SKM-1 treated with dmso at 0.1 percent for 144 hours (cell line): ENCODE data around the gene SIGLEC5.

Source experiments
- DNase-seq: peaks from one replicate; lab custom pipeline; 2025; ENCODE audit not compliant: unreplicated experiment; lab: John Stamatoyannopoulos, UW

SIGLEC5 gene

DNA sequence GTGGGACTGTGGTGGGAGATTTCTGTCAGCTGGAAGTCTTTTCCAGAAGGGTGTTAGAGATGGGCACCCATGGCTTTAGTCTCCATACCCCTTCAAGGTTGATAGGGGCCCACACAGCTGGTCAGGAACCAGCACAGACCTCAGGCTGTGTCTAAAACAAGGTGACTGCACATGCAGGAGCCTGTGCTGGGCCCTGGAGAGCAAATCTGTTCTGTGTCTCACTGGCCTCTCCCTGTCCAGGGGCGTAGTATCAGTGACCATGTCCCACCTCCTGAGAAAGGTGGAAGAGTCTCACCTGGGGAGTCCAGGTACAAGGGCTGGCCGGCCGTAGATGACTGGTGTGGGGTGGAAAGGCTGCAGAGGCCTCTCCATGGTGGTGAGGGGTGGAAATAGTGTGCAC is 39.8 kb downstream of the SIGLEC5 start:
- no peak for DNase-seq

DNA sequence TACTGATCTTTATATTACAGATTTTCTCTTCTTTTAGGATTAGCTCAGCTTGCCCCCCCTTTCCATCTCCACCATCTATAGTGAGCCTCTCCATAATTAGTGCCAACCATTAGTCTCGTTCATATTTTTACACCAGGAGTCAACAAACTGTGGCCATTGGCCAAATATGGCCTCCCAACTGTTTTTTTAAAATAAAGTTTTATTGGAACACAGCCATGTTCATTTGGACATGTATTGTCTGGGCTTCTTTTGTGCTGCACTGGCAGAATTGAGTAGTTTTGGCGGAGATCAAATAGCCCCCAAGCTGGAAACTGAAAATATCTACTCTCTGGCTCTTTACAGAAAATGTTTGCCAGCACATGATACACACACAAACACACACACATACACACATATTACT is 40.7 kb downstream of the SIGLEC5 start:
- no peak for DNase-seq

DNA sequence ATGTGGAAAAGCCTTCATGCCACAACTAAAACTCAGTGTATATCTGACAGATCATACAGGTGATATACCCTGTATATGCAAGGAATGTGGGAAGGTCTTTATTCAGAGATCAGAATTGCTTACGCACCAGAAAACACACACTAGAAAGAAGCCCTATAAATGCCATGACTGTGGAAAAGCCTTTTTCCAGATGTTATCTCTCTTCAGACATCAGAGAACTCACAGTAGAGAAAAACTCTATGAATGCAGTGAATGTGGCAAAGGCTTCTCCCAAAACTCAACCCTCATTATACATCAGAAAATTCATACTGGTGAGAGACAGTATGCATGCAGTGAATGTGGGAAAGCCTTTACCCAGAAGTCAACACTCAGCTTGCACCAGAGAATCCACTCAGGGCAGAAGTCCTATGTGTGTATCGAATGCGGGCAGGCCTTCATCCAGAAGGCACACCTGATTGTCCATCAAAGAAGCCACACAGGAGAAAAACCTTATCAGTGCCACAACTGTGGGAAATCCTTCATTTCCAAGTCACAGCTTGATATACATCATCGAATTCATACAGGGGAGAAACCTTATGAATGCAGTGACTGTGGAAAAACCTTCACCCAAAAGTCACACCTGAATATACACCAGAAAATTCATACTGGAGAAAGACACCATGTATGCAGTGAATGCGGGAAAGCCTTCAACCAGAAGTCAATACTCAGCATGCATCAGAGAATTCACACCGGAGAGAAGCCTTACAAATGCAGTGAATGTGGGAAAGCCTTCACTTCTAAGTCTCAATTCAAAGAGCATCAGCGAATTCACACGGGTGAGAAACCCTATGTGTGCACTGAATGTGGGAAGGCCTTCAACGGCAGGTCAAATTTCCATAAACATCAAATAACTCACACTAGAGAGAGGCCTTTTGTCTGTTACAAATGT is 42.7 kb downstream of the SIGLEC5 start:
- no peak for DNase-seq

- DNase-seq = no peak
Observed at GRCh38 chr19:51586799-51587198, 43.4 kb downstream of the SIGLEC5 start.

GRCh38 chr19:51586103-51586728 is 44.0 kb downstream of the SIGLEC5 start:
- peak; percentile 41 for DNase-seq

- no peak for DNase-seq
Observed at GRCh38 chr19:51576850-51577249, 53.4 kb downstream of the SIGLEC5 start.

GRCh38 chr19:51573331-51573730 is 56.9 kb downstream of the SIGLEC5 start:
- no peak for DNase-seq

GRCh38 chr19:51572908-51573307 is 57.3 kb downstream of the SIGLEC5 start:
- DNase-seq = no peak

DNA sequence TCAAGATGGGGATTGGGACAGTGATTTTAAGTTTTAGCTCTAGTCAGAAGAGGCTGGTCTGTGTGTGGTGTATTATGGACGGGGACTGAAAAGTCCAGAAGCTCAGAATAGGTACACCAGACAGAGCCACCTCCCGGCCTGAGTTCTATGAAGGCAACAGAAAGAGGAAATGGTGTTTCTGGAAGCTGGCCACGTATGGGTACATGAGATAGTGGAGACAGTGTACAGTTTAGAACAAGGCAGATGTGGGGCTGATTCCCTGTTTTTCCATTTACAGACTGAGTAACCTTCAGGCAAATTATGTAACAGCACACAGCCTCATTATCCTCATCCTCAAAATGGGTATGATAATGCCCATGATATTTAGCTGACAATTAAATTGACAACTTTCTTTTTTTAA is 57.8 kb downstream of the SIGLEC5 start:
- DNase-seq = no peak

GRCh38 chr19:51571599-51571998 is 58.6 kb downstream of the SIGLEC5 start:
- DNase-seq = no peak

GRCh38 chr19:51570962-51571575 is 59.1 kb downstream of the SIGLEC5 start, which contains the start of gene ZNF175:
TSS of gene ZNF175 (plus strand) at chr19:51571283. CDS start at chr19:51573330, 2,047 bp downstream.
- no peak for DNase-seq

DNA sequence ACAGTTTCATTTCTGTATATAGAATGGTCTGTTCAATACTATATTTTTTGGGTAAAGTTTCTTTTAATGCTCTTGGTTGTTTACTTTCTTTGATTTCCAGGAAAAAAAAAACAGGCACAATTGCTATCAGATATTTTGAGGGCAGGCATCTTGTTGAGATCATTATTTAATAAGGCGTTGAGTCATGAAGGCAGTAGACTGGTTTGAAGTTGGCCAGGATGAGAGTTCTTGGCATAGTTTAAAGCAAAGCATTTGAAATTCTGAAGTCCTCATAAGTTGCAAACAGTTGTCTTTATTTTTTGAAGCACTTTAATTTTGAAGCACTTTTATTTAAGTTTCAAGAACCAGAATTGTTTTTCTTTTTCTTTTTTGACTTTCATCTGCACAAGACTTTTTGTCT is 61.7 kb downstream of the SIGLEC5 start:
- no peak for DNase-seq

DNA sequence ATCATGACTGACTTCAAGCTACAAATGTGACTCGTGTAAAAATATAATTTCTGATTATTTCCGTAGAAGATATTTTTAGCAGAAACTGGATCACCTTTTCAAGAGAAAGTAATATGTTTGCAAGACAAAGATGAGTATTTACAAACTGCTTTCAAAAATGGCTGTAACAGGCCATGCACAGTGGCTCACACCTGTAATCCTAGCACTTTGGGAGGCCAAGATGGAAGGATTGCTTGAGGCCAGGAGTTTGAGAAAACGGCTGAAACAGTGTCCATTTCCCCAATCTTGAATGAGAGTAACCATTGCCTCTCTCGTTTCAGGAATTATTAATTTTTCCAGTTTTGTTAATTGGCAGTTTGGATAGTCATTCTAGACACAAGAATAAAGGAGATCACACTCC is 62.6 kb downstream of the SIGLEC5 start:
- DNase-seq = no peak

DNA sequence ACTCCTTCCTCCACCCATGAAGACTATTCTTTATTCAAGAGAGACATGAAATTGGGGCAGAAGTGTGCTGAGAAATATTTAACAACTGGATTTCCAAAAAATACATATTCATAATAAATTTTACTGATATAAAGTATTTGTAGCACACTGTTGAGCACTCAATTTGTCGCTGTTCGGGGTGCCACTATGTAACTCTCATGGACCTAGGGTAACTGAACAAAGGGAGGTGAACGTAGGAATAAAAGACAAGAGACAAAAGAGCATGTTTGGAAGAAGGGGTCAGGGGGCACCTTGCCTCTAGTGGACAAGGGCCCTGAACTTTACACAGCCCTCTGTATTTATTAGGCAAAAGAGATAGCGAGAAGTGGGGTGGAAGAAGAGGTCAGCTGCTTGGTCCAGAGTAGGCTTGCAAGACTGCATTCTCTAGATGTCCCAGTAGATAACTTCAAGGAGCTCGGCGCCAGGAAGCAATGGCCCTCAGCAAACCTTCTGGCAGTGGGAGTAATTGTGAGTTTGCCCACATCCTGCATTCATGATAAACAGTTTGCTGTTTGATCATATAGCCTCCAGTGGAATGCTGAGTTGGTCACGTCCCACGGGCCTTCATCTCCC is 63.6 kb downstream of the SIGLEC5 start:
- no peak for DNase-seq

DNA sequence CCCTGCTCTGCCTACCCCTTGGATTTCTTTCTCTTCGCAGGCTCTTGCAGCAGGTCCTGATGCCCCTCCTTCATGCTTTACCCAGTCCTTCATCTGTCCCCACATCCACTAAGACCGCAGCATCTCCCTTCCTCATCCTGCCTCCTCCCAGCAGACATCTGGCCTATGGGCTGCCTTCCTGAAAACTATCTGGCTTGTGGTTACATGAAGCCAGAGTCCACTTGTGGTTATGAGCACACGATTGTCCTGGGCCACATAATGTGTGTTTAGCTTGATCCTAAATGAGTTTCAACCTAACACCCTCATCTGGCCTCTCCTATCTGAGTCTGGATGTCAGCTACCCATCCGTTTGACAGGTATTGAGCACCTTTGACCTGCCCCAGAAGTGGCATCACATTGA is 64.6 kb downstream of the SIGLEC5 start:
- peak; percentile 20 for DNase-seq

- DNase-seq = peak; percentile 30
Observed at GRCh38 chr19:51564791-51565190, 65.4 kb downstream of the SIGLEC5 start.
